GM19468 (cell line): ENCODE data around the gene STK24.

Experiments
- ATAC-seq: cut with Tn5 transposase; IDR thresholded peaks from one replicate; pipeline ENCODE4 v1.9.1; 2021; ENCODE audit warnings: mild to moderate bottlenecking, moderate library complexity, moderate number of reproducible peaks; ENCODE audit not compliant: unreplicated experiment; ENCODE audit errors: extremely low read depth

The STK24 gene

GRCh38 chr13:98479496-98480003, 97.4 kb downstream of the STK24 start:
- ATAC-seq = no peak

GRCh38 chr13:98478189-98479129, 98.4 kb downstream of the STK24 start:
- ATAC-seq = peak; percentile 17

GRCh38 chr13:98476538-98476966, 100.4 kb downstream of the STK24 start:
- ATAC-seq = peak; percentile 83

GRCh38 chr13:98476106-98476505, 100.8 kb downstream of the STK24 start:
- ATAC-seq = peak; percentile 2

- ATAC-seq = no peak
These were observed 101.4 kb downstream of the STK24 start for GRCh38 chr13:98475522-98475921.

GRCh38 chr13:98474761-98475160, 102.1 kb downstream of the STK24 start:
- no peak for ATAC-seq

GRCh38 chr13:98474292-98474691, 102.6 kb downstream of the STK24 start:
- no peak for ATAC-seq

- no peak for ATAC-seq
These were observed 103.1 kb downstream of the STK24 start for GRCh38 chr13:98473788-98474144.

- no peak for ATAC-seq
These were observed 103.6 kb downstream of the STK24 start for GRCh38 chr13:98473135-98473787.

- ATAC-seq = no peak
These were observed 105.0 kb downstream of the STK24 start for GRCh38 chr13:98471934-98472333.

- ATAC-seq = no peak
These were observed 106.0 kb downstream of the STK24 start for GRCh38 chr13:98470920-98471319.

GRCh38 chr13:98468929-98469328, 108.0 kb downstream of the STK24 start:
- no peak for ATAC-seq

GRCh38 chr13:98468361-98468760, 108.5 kb downstream of the STK24 start:
- ATAC-seq = no peak

- no peak for ATAC-seq
These were observed 109.5 kb downstream of the STK24 start for GRCh38 chr13:98467263-98467985.

- ATAC-seq = no peak
These were observed 110.2 kb downstream of the STK24 start for GRCh38 chr13:98466634-98467236.

GRCh38 chr13:98462946-98463345, 114.0 kb downstream of the STK24 start:
- ATAC-seq = no peak

- no peak for ATAC-seq
These were observed 114.5 kb downstream of the STK24 start for GRCh38 chr13:98462241-98462882.

GRCh38 chr13:98461486-98462240, 115.2 kb downstream of the STK24 start:
- ATAC-seq = no peak

GRCh38 chr13:98460516-98460915, 116.4 kb downstream of the STK24 start:
- no peak for ATAC-seq
